Subcutaneous abdominal adipose tissue (tissue), 5 donors: ENCODE results near the gene CD99L2.

Experiments used
- H3K27ac ChIP-seq: one replicate; pipeline ENCODE4 v1.7.0; 2013; ENCODE audit warnings: low read depth, mild to moderate bottlenecking, inconsistent platforms, low read length, moderate library complexity
- H3K27me3 ChIP-seq, 5 donors: one replicate each; pipeline ENCODE4 v1.7.0; 2013; ENCODE audit warnings: low read length in 5 of 5, inconsistent platforms in 1 of 5; ENCODE audit not compliant: control insufficient read depth in 5 of 5, insufficient read depth in 4 of 5
- H3K36me3 ChIP-seq, 5 donors: one replicate each; pipeline ENCODE4 v1.7.0; 2013; ENCODE audit warnings: low read length in 5 of 5; ENCODE audit not compliant: control insufficient read depth in 5 of 5, insufficient read depth in 5 of 5
- H3K4me1 ChIP-seq, 5 donors: one replicate each; pipeline ENCODE4 v1.7.0; 2013; ENCODE audit warnings: low read length in 5 of 5, mild to moderate bottlenecking in 3 of 5, moderate library complexity in 1 of 5; ENCODE audit not compliant: control insufficient read depth in 5 of 5, insufficient read depth in 5 of 5
- H3K4me3 ChIP-seq, 5 donors: one replicate each; pipeline ENCODE4 v1.7.0; 2013; ENCODE audit warnings: low read length in 5 of 5, low read depth in 1 of 5
- H3K9ac ChIP-seq, 5 donors: one replicate each; pipeline ENCODE4 v1.7.0; 2013; ENCODE audit warnings: low read length in 5 of 5, mild to moderate bottlenecking in 4 of 5, moderate library complexity in 3 of 5
- H3K9me3 ChIP-seq, 5 donors: one replicate each; pipeline ENCODE4 v1.7.0; 2013; ENCODE audit warnings: low read length in 5 of 5; ENCODE audit not compliant: control insufficient read depth in 5 of 5
- donor health status: healthy.
- donor health status: healthy.
- donor health status: healthy.
- donor health status: healthy.
- donor health status: healthy.

The CD99L2 gene, protein sequence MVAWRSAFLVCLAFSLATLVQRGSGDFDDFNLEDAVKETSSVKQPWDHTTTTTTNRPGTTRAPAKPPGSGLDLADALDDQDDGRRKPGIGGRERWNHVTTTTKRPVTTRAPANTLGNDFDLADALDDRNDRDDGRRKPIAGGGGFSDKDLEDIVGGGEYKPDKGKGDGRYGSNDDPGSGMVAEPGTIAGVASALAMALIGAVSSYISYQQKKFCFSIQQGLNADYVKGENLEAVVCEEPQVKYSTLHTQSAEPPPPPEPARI

GRCh38 chrX:150898343-150899190 is at the start of gene CD99L2:
Gene CD99L2 (minus strand): TSS chrX:150898668. CDS start chrX:150898588, 80 bp downstream.
- no peaks in the 10 kb centered on the region for H3K9me3 ChIP-seq
- H3K27me3 ChIP-seq: peaks cover 0 to 7% (median 0%) of the 10 kb centered on the region in 5 donors
- peak within 1 kb of the TSS; percentile 67 to 75 (median 72) for H3K4me3 ChIP-seq
- no peaks in the 10 kb centered on the region for H3K36me3 ChIP-seq
- no peak within 1 kb of the TSS for H3K27ac ChIP-seq
- peaks cover 0 to 17% (median 8%) of the 10 kb centered on the region in 5 donors for H3K4me1 ChIP-seq
- peak within 1 kb of the TSS in 4 of 5 donors; percentile 56 to 78 (median 72) for H3K9ac ChIP-seq

GRCh38 chrX:150944233-150944632 is 45.8 kb upstream of the CD99L2 start:
- no peaks in the 10 kb centered on the region for H3K9me3 ChIP-seq
- H3K4me3 ChIP-seq: no peak overlapping the region
- peaks cover 3 to 14% (median 5%) of the 10 kb centered on the region in 5 donors for H3K27me3 ChIP-seq
- H3K27ac ChIP-seq: no peak overlapping the region
- no peak overlapping the region for H3K9ac ChIP-seq
- H3K36me3 ChIP-seq: no peaks in the 10 kb centered on the region
- H3K4me1 ChIP-seq: no peaks in the 10 kb centered on the region

DNA sequence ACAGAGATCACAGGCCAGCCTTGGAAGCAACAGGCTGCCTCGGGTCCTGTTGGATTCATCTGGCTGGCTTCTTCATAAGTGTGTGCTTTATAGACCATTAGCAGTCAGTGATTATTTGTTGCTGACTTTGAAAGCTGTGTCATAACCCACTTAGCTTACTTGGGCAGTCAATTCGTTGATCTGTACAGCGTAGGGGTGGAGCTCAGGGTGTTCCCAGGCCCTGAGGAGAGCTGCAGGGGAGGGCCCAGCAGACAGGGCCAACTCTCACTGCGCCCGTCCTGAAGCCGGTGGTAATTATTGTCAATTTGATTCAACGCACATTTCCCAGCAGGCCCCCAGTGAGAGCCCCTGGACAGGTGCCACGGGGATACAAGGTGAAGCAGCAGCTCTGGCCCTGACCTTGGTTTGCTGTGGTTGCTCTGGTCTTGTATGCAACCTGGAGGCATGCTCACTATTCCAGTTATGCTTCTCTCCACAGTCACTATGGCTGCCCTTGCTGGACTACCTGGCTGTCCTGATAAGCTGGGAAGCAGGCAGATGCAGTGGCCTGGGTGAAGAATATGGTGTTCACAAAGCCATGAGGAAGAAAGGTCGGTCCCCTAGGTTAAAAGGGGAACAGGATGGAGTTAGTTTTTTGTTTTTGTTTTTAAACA is 44.6 kb upstream of the CD99L2 start:
- Histone ChIP-seq H3K9me3 (no peaks in the 10 kb centered on the region), H3K4me1 (no peaks in the 10 kb centered on the region), H3K4me3 (no peak overlapping the region), H3K36me3 (no peaks in the 10 kb centered on the region), H3K27ac (no peak overlapping the region), H3K27me3 (peaks cover 3 to 14% (median 5%) of the 10 kb centered on the region in 5 donors), H3K9ac (no peak overlapping the region)

GRCh38 chrX:150941580-150941979 is 43.1 kb upstream of the CD99L2 start:
- no peak overlapping the region for H3K27ac ChIP-seq
- peaks cover 0 to 7% (median 0%) of the 10 kb centered on the region in 5 donors for H3K9me3 ChIP-seq
- peaks cover 0 to 11% (median 5%) of the 10 kb centered on the region in 5 donors for H3K27me3 ChIP-seq
- H3K9ac ChIP-seq: no peak overlapping the region
- no peaks in the 10 kb centered on the region for H3K4me1 ChIP-seq
- no peaks in the 10 kb centered on the region for H3K36me3 ChIP-seq
- H3K4me3 ChIP-seq: no peak overlapping the region

GRCh38 chrX:150940844-150941495 is 42.5 kb upstream of the CD99L2 start:
- Histone ChIP-seq H3K4me1 (no peaks in the 10 kb centered on the region), H3K9ac (no peak overlapping the region), H3K27ac (no peak overlapping the region), H3K27me3 (peaks cover 0 to 12% (median 5%) of the 10 kb centered on the region in 5 donors), H3K36me3 (no peaks in the 10 kb centered on the region), H3K9me3 (peaks cover 0 to 7% (median 2%) of the 10 kb centered on the region in 5 donors), H3K4me3 (no peak overlapping the region)

- H3K4me1 ChIP-seq: no peaks in the 10 kb centered on the region
- H3K27me3 ChIP-seq: peaks cover 0 to 19% (median 2%) of the 10 kb centered on the region in 5 donors
- no peak overlapping the region for H3K9ac ChIP-seq
- H3K36me3 ChIP-seq: no peaks in the 10 kb centered on the region
- peaks cover 0 to 7% (median 2%) of the 10 kb centered on the region in 5 donors for H3K9me3 ChIP-seq
- no peak overlapping the region for H3K4me3 ChIP-seq
- no peak overlapping the region for H3K27ac ChIP-seq
Measured at GRCh38 chrX:150936556-150936955, 38.1 kb upstream of the CD99L2 start.

DNA sequence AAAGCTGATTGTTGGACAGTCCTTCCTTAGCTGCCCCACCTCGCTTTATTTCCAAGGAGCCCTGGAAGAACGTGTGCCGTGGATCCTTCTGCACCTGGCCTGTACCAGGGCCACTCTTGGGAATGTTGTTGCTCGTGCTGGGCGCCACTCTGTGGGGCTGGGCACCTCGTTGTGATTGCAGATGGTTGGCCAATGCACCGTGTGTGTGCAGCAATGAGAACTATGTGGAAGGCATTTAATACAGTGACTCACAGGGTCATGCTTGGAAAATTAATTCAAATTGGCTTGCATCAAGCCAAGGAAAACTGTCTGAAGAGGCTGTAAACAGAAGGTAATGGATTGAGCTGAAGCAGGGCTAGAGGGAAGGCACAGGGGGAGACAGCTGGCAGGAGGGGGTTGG is 37.0 kb upstream of the CD99L2 start:
- no peak overlapping the region for H3K9ac ChIP-seq
- peaks cover 0 to 13% (median 2%) of the 10 kb centered on the region in 5 donors for H3K27me3 ChIP-seq
- no peak overlapping the region for H3K27ac ChIP-seq
- peaks cover 0 to 7% (median 2%) of the 10 kb centered on the region in 5 donors for H3K9me3 ChIP-seq
- no peaks in the 10 kb centered on the region for H3K36me3 ChIP-seq
- no peak overlapping the region for H3K4me3 ChIP-seq
- no peaks in the 10 kb centered on the region for H3K4me1 ChIP-seq

DNA sequence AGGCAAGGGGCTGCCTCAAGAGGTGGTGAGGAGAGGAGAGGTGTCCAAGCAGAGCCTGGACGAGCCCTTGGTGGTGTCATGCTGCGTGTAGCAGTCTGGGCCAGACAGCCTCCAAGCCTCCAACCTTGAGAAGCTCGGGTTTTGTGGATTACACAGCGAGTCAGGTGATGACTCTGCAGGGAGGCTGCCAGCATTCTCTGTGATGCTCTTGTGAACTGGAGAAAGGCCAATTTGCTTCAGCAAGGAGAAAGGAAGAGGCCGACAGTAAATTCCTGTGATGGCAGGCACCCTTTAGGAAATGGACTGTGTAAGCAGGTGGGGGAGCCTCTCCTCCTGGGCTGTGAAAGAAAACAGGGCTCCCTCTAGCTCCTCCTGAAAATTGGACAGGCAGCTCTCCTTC is 36.0 kb upstream of the CD99L2 start:
- Histone ChIP-seq H3K4me3 (no peak overlapping the region), H3K27ac (no peak overlapping the region), H3K4me1 (no peaks in the 10 kb centered on the region), H3K9me3 (peaks cover 0 to 7% (median 2%) of the 10 kb centered on the region in 5 donors), H3K9ac (no peak overlapping the region), H3K36me3 (no peaks in the 10 kb centered on the region), H3K27me3 (peaks cover 0 to 13% (median 2%) of the 10 kb centered on the region in 5 donors)

DNA sequence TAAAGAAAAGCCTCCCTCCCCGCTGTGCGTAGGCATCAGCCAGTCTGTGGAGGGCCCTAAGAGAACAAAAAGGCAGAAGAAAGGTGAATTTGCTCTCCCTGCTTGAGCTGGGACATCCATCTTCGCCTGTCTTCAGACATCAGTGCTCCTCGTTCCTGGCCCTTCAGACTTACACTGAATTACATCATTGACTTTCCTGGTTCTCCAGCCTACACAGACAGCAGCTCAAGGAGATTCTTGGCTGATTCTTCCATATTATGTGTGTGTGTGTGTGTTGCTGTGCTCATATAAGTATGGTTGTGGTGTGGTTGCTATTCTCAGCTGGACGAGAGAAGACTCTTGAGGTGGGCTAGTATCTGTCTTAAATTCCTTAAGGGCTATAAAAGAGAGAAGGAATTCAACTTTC is 35.5 kb upstream of the CD99L2 start:
- no peak overlapping the region for H3K9ac ChIP-seq
- no peaks in the 10 kb centered on the region for H3K4me1 ChIP-seq
- no peaks in the 10 kb centered on the region for H3K36me3 ChIP-seq
- no peak overlapping the region for H3K4me3 ChIP-seq
- no peak overlapping the region for H3K27ac ChIP-seq
- peaks cover 0 to 7% (median 2%) of the 10 kb centered on the region in 5 donors for H3K9me3 ChIP-seq
- peaks cover 0 to 13% (median 2%) of the 10 kb centered on the region in 5 donors for H3K27me3 ChIP-seq
